WERI-Rb-1 (cell line): ENCODE results near the gene PON3.
"Not testable (repeated sequence)": the region's sequence is repeated elsewhere in the genome, so short reads cannot be mapped to it uniquely, and the experiment has no call there.

Experiments used
- DNase-seq: peaks from one replicate; pipeline ENCODE4 v3.0.0-alpha.2; 2020
- H3K27ac ChIP-seq: fragments of 250-450 bp; sonication (Bioruptor Pico); 2 replicates; pipeline ENCODE4 v1.5.1; 2020; ENCODE audit warnings: mild to moderate bottlenecking, moderate library complexity
- H3K27me3 ChIP-seq: fragments of 250-450 bp; sonication (Bioruptor Pico); 2 replicates; pipeline ENCODE4 v1.5.1; 2021; ENCODE audit warnings: mild to moderate bottlenecking, low read depth, moderate library complexity; ENCODE audit not compliant: insufficient read depth, severe bottlenecking
- H3K36me3 ChIP-seq: fragments of 250-450 bp; sonication (Bioruptor Pico); 2 replicates; pipeline ENCODE4 v1.5.1; 2020; ENCODE audit warnings: mild to moderate bottlenecking, moderate library complexity
- H3K4me3 ChIP-seq: 2 replicates; pipeline ENCODE4 v1.5.1; 2011; ENCODE audit warnings: low read depth, mild to moderate bottlenecking, control low read depth, low read length
- H3K9me3 ChIP-seq: fragments of 250-450 bp; sonication (Bioruptor Pico); 2 replicates; pipeline ENCODE4 v1.5.1; 2021; ENCODE audit warnings: mild to moderate bottlenecking, moderate library complexity; ENCODE audit not compliant: severe bottlenecking
- TF ChIP-seq, protein P1 (sequence below): IDR thresholded peaks from 2 replicates; pipeline ENCODE4 v1.5.1; 2011; ENCODE audit warnings: low read depth, mild to moderate bottlenecking, control low read depth, inconsistent platforms, low read length

Gene PON3

DNA sequence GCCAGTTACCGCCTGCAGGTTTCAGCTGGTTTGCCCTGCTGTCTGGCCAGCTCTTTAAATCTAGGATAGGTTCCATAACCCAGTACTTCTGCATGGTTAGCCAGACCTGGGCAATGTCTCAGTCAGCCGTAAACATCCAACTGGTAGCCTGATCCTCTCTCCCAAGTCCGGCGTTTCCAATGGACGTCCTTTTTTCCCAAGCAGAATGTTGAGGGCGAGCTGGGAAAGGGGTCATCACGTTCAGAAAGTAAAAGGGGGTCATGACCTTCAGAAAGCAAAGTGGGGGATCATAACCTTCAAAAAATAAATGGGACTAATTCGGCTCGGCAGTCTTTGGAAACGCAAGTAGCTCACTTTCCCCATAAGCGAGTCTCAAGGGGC lies 430 bp downstream of the PON3 start:
- no peak overlapping the region for H3K27ac ChIP-seq
- H3K9me3 ChIP-seq = no peaks in the 10 kb centered on the region
- no peak overlapping the region for H3K4me3 ChIP-seq
- DNase-seq = no peak
- H3K27me3 ChIP-seq = no peaks in the 10 kb centered on the region
- TF ChIP-seq, protein P1, sequence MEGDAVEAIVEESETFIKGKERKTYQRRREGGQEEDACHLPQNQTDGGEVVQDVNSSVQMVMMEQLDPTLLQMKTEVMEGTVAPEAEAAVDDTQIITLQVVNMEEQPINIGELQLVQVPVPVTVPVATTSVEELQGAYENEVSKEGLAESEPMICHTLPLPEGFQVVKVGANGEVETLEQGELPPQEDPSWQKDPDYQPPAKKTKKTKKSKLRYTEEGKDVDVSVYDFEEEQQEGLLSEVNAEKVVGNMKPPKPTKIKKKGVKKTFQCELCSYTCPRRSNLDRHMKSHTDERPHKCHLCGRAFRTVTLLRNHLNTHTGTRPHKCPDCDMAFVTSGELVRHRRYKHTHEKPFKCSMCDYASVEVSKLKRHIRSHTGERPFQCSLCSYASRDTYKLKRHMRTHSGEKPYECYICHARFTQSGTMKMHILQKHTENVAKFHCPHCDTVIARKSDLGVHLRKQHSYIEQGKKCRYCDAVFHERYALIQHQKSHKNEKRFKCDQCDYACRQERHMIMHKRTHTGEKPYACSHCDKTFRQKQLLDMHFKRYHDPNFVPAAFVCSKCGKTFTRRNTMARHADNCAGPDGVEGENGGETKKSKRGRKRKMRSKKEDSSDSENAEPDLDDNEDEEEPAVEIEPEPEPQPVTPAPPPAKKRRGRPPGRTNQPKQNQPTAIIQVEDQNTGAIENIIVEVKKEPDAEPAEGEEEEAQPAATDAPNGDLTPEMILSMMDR = no peak
- H3K36me3 ChIP-seq = no peaks in the 10 kb centered on the region

DNA sequence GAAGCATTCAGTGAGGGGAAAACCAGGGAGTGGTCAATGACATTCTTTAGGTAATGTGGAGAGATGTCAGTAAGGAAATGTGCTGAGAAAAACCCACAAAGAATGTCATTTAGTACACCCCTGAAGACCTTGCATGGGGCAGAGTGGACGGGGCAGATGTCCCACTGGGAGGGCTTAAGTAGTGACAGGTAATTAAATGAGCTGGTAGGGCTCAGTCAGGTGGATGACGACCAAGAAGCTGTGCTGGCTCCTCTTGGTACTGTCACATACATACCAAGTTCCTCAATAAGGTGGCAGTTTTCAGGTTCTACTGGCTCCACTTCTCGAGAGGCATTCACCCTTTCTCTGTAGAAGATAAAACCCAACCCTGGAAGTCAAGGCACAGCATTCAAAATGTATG lies 1.8 kb downstream of the PON3 start:
- TF ChIP-seq, protein P1 = no peak
- Histone ChIP-seq H3K27me3 (no peaks in the 10 kb centered on the region), H3K36me3 (no peaks in the 10 kb centered on the region), H3K9me3 (no peaks in the 10 kb centered on the region), H3K27ac (no peak overlapping the region), H3K4me3 (no peak overlapping the region)
- DNase-seq = peak; percentile 15

DNA sequence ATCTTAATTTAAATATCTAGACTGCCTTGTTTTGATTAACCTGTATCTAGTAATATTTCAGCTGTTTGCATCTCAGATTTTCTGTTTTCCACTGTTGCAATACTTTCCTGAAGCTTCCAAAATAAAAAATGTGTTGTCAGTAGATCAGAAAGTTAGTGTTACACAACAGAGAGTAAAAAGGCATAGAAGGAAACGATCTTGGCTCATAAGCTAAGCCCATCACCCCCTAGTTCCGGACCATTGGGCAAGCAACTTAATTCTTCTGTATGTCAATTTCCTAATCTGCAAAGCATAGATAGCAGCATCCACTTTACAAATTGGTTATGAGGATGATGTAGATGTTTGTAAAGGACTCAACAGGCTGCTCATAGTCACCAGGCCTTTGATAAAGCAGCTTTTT lies 4.4 kb downstream of the PON3 start:
- TF ChIP-seq, protein P1 = no peak
- peaks cover 4% of the 10 kb centered on the region for H3K9me3 ChIP-seq
- H3K4me3 ChIP-seq = no peak overlapping the region
- no peaks in the 10 kb centered on the region for H3K27me3 ChIP-seq
- H3K27ac ChIP-seq = no peak overlapping the region
- DNase-seq = peak; percentile 49
- H3K36me3 ChIP-seq = no peaks in the 10 kb centered on the region

DNA sequence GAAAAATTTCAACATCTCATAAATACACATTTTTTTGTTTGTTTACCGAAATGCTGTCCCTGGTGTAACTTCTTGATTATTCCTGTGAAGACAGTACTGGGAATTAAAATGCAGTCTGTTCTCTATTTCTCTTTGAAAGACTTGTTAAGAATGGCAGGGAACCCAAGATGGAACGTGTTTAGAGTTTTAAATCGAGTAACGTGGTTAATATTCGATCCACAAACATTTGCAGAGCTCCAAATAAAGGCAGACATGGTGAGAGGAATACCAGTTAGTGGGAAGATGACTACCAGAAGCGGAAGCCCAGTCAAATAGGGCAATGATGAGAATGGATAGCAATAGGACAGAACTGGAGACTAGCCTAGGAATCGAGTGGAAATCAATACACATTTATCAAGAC lies 6.7 kb downstream of the PON3 start:
- DNase-seq = no peak
- Histone ChIP-seq H3K36me3 (no peaks in the 10 kb centered on the region), H3K27ac (no peak overlapping the region), H3K27me3 (no peaks in the 10 kb centered on the region), H3K4me3 (no peak overlapping the region), H3K9me3 (peaks cover 4% of the 10 kb centered on the region)
- TF ChIP-seq, protein P1 = no peak

DNA sequence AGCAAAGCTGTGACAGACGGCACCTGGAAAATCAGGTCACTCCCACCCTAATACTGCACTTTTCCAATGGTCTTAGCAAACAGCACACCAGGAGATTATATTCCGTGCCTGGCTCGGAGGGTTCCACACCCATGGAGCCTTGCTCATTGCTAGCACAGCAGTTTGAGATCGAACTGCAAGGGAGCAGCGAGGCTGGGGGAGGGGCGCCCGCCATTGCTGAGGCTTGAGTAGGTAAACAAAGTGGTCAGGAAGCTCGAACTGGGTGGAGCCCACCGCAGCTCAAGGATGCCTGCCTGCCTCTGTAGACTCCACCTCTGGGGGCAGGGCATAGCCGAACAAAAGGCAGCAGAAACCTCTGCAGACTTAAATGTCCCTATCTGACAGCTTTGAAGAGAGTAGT lies 16.7 kb downstream of the PON3 start:
- H3K9me3 ChIP-seq = peaks cover 23% of the 10 kb centered on the region
- H3K36me3 ChIP-seq, H3K27me3 ChIP-seq, DNase-seq, H3K27ac ChIP-seq, H3K4me3 ChIP-seq: not testable (repeated sequence)

DNA sequence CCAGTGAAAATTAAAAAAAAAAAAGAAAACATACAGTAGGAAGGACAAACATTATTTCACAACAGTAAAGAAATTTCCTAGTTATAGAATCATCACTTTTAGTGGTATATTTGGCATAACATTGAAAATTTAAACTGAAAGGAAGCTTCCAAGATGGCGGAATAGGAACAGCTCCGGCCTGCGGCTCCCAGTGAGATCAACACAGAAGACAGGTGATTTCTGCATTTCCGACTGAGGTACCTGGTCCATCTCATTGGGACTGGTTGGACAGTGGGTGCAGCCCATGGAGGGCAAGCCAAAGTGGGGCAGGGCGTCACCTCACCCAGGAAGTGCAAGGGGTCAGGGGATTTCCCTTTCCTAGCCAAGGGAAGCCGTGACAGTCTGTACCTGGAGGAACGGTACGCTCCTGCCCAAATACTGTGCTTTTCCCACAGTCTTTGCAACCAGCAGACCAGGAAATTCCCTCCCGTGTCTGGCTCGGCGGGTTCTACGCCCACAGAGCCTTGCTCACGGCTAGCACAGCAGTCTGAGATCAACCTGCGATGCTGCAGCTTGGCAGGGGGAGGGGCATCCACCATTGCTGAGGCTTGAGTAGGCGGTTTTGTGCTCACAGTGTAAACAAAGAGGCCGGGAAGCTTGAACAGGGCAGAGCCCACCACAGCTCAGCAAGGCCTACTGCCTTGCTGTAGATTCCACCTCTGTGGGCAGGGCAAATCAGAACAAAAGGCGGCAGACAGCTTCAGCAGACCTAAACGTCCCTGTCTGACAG lies 19.4 kb downstream of the PON3 start:
- H3K27ac ChIP-seq = no peak overlapping the region
- TF ChIP-seq, protein P1 = no peak
- H3K9me3 ChIP-seq = peaks cover 17% of the 10 kb centered on the region
- H3K36me3 ChIP-seq = no peaks in the 10 kb centered on the region
- no peak overlapping the region for H3K4me3 ChIP-seq
- no peaks in the 10 kb centered on the region for H3K27me3 ChIP-seq
- no peak for DNase-seq
